ACC112 (cell line): ENCODE measurements around the gene TIMM50.
"Not testable (repeated sequence)": the region's sequence is repeated elsewhere in the genome, so short reads cannot be mapped to it uniquely, and the experiment has no call there.

Experiments
- H2AFZ ChIP-seq: fragments of 200-600 bp; sonication (generic); one replicate; pipeline ENCODE4 v1.6.0; 2017; ENCODE audit warnings: antibody characterized with exemption, low read length; ENCODE audit not compliant: unreplicated experiment
- H3K27ac ChIP-seq: fragments of 200-600 bp; sonication (generic); 2 replicates; pipeline ENCODE4 v1.5.1; 2014; ENCODE audit warnings: low read depth, mild to moderate bottlenecking, antibody characterized with exemption, low read length, moderate library complexity
- H3K27me3 ChIP-seq: fragments of 200-600 bp; sonication (generic); 2 replicates; pipeline ENCODE4 v1.6.1; 2014; ENCODE audit warnings: mild to moderate bottlenecking, antibody characterized with exemption, low read length, moderate library complexity, mixed read lengths; ENCODE audit not compliant: insufficient read depth
- H3K36me3 ChIP-seq: fragments of 200-600 bp; sonication (generic); 2 replicates; pipeline ENCODE4 v1.6.1; 2016; ENCODE audit warnings: mild to moderate bottlenecking, antibody characterized with exemption, low read length, moderate library complexity, mixed read lengths; ENCODE audit not compliant: insufficient read depth
- H3K4me1 ChIP-seq: fragments of 200-600 bp; sonication (generic); one replicate; pipeline ENCODE4 v1.6.1; 2016; ENCODE audit warnings: low read length, mixed read lengths; ENCODE audit not compliant: insufficient read depth, unreplicated experiment, control insufficient read depth
- H3K4me3 ChIP-seq: fragments of 200-600 bp; sonication (generic); 2 replicates; pipeline ENCODE4 v1.5.1; 2014; ENCODE audit warnings: mild to moderate bottlenecking, low read depth, low read length
- H3K79me2 ChIP-seq: fragments of 200-600 bp; sonication (generic); one replicate; pipeline ENCODE4 v1.6.0; 2016; ENCODE audit warnings: low read length; ENCODE audit not compliant: control insufficient read depth, unreplicated experiment, insufficient read depth

The TIMM50 gene

GRCh38 chr19:39470724-39471339 lies 9.8 kb upstream of the TIMM50 start:
- Histone ChIP-seq H3K4me3 (no peak overlapping the region), H3K27ac (no peak overlapping the region), H3K79me2 (no peaks in the 10 kb centered on the region), H3K4me1 (no peaks in the 10 kb centered on the region), H3K36me3 (peaks cover 4% of the 10 kb centered on the region), H3K27me3 (no peaks in the 10 kb centered on the region), H2AFZ (no peak overlapping the region)

- no peak overlapping the region for H3K4me3 ChIP-seq
- no peaks in the 10 kb centered on the region for H3K27me3 ChIP-seq
Observed at GRCh38 chr19:39471756-39472536, 8.7 kb upstream of the TIMM50 start.

GRCh38 chr19:39472746-39473442 lies 7.7 kb upstream of the TIMM50 start:
- no peaks in the 10 kb centered on the region for H3K79me2 ChIP-seq
- H3K4me1 ChIP-seq = no peaks in the 10 kb centered on the region
- H3K4me3 ChIP-seq = no peak overlapping the region
- H3K36me3 ChIP-seq = peaks cover 4% of the 10 kb centered on the region
- no peak overlapping the region for H3K27ac ChIP-seq
- no peaks in the 10 kb centered on the region for H3K27me3 ChIP-seq
- H2AFZ ChIP-seq = no peak overlapping the region

More at GRCh38 chr19:39471756-39472536, 8.7 kb upstream of the TIMM50 start:
- H3K79me2 ChIP-seq = no peaks in the 10 kb centered on the region
- no peak overlapping the region for H2AFZ ChIP-seq
- H3K4me1 ChIP-seq = no peaks in the 10 kb centered on the region
- no peak overlapping the region for H3K27ac ChIP-seq
- H3K36me3 ChIP-seq = peaks cover 4% of the 10 kb centered on the region

- H3K27me3 ChIP-seq = no peaks in the 10 kb centered on the region
- H3K36me3 ChIP-seq = peaks cover 4% of the 10 kb centered on the region
- H3K4me1 ChIP-seq = no peaks in the 10 kb centered on the region
- H3K27ac ChIP-seq = no peak overlapping the region
- H3K79me2 ChIP-seq = no peaks in the 10 kb centered on the region
- H3K4me3 ChIP-seq = no peak overlapping the region
- H2AFZ ChIP-seq = no peak overlapping the region
Observed at GRCh38 chr19:39473443-39473960, 7.1 kb upstream of the TIMM50 start.

GRCh38 chr19:39474139-39474620 lies 6.5 kb upstream of the TIMM50 start:
- H3K79me2 ChIP-seq = no peaks in the 10 kb centered on the region
- peaks cover 4% of the 10 kb centered on the region for H3K36me3 ChIP-seq
- no peak overlapping the region for H2AFZ ChIP-seq
- no peak overlapping the region for H3K27ac ChIP-seq
- H3K4me1 ChIP-seq = no peaks in the 10 kb centered on the region
- no peaks in the 10 kb centered on the region for H3K27me3 ChIP-seq
- no peak overlapping the region for H3K4me3 ChIP-seq

GRCh38 chr19:39475748-39476147 lies 4.9 kb upstream of the TIMM50 start:
- no peaks in the 10 kb centered on the region for H3K4me1 ChIP-seq
- H3K36me3 ChIP-seq = peaks cover 4% of the 10 kb centered on the region; the same call in 1 of the 2 replicates
- no peaks in the 10 kb centered on the region for H3K27me3 ChIP-seq
- no peak overlapping the region for H3K4me3 ChIP-seq
- H3K79me2 ChIP-seq = peaks cover under 1% of the 10 kb centered on the region
- no peak overlapping the region for H3K27ac ChIP-seq
- H2AFZ ChIP-seq = no peak overlapping the region

- H3K4me1 ChIP-seq, H3K4me3 ChIP-seq, H3K27me3 ChIP-seq, H3K36me3 ChIP-seq, H3K27ac ChIP-seq, H2AFZ ChIP-seq: not testable (repeated sequence)
- H3K79me2 ChIP-seq = peaks cover 15% of the 10 kb centered on the region
Observed at GRCh38 chr19:39479319-39479801, 1.3 kb upstream of the TIMM50 start.

- peaks cover 5% of the 10 kb centered on the region for H3K4me1 ChIP-seq
- peaks cover 15% of the 10 kb centered on the region for H3K79me2 ChIP-seq
- H3K36me3 ChIP-seq = no peaks in the 10 kb centered on the region
- no peak overlapping the region for H3K27ac ChIP-seq
- H3K4me3 ChIP-seq = peak overlapping the region; percentile 95; the same call in 1 of the 2 replicates
- H2AFZ ChIP-seq = peak overlapping the region; percentile 57
- no peaks in the 10 kb centered on the region for H3K27me3 ChIP-seq
Observed at GRCh38 chr19:39479916-39480315, 722 bp upstream of the TIMM50 start.

GRCh38 chr19:39481229-39481545 lies 549 bp downstream of the TIMM50 start:
- Histone ChIP-seq H3K79me2 (peaks cover 15% of the 10 kb centered on the region), H3K27me3 (no peaks in the 10 kb centered on the region), H3K4me1 (peaks cover 5% of the 10 kb centered on the region), H3K27ac (peak overlapping the region; percentile 70; the same call in 1 of the 2 replicates), H3K36me3 (no peaks in the 10 kb centered on the region), H3K4me3 (peak overlapping the region; percentile 95), H2AFZ (peak overlapping the region; percentile 40)

GRCh38 chr19:39481676-39482075 lies 1.0 kb downstream of the TIMM50 start:
- Histone ChIP-seq H2AFZ (no peak overlapping the region), H3K27ac (no peak overlapping the region), H3K79me2 (peaks cover 17% of the 10 kb centered on the region), H3K4me1 (peaks cover 5% of the 10 kb centered on the region), H3K36me3 (no peaks in the 10 kb centered on the region), H3K27me3 (no peaks in the 10 kb centered on the region), H3K4me3 (peak overlapping the region; percentile 95)
